CD14-positive monocyte (primary cell): Measurements from ENCODE around the gene LMO7. TPM values are rescaled to one million over a fixed set of nuclear protein-coding genes. Genes with fewer than 3 reads are reported as not detected.

Experiments
- DNase-seq, 3 donors: peaks; one replicate each; pipeline ENCODE4 v3.0.0-alpha.2; 2011 to 2022
- H2AFZ ChIP-seq: 2 replicates; pipeline ENCODE4 v1.6.0; 2012; ENCODE audit warnings: mild to moderate bottlenecking, low read depth, low read length, inconsistent platforms; ENCODE audit not compliant: insufficient read depth, poor library complexity, severe bottlenecking
- H3K27ac ChIP-seq, 2 donors: 1 replicate in 1 of 2; 2 replicates in 1 of 2; pipeline ENCODE4 v1.5.1; 2012 to 2013; ENCODE audit warnings: low read length in 2 of 2, control low read depth in 1 of 2, inconsistent platforms in 1 of 2, low read depth in 1 of 2, mild to moderate bottlenecking in 1 of 2
- H3K27me3 ChIP-seq, 2 donors: one replicate each; pipeline versions ENCODE4 v1.6.0 to v1.6.1; 2011 to 2013; ENCODE audit warnings: low read length in 2 of 2; ENCODE audit not compliant: control insufficient read depth in 2 of 2, insufficient read depth in 2 of 2
- H3K36me3 ChIP-seq, 2 donors: replicated peaks in 1 of 2; 1 replicate in 1 of 2; 2 replicates in 1 of 2; pipeline versions ENCODE4 v1.5.1 to v1.6.1; 2012 to 2013; ENCODE audit warnings: low read length in 2 of 2, control low read depth in 1 of 2, inconsistent platforms in 1 of 2, mild to moderate bottlenecking in 1 of 2; ENCODE audit not compliant: insufficient read depth in 2 of 2, control insufficient read depth in 1 of 2
- H3K4me1 ChIP-seq, 2 donors: 1 replicate in 1 of 2; 2 replicates in 1 of 2; pipeline versions ENCODE4 v1.5.1 to v1.6.1; 2012 to 2013; ENCODE audit warnings: low read length in 2 of 2, control low read depth in 1 of 2, inconsistent platforms in 1 of 2, mild to moderate bottlenecking in 1 of 2, moderate library complexity in 1 of 2; ENCODE audit not compliant: insufficient read depth in 2 of 2, control insufficient read depth in 1 of 2
- H3K4me2 ChIP-seq: replicated peaks from 2 replicates; pipeline ENCODE3; 2012; ENCODE audit warnings: low read length, moderate library complexity, mild to moderate bottlenecking; ENCODE audit not compliant: poor library complexity, severe bottlenecking; ENCODE audit errors: extremely low read depth
- H3K4me3 ChIP-seq, 3 experiments: fragments of 200-600 bp in 1 of 3; sonication (generic) in 1 of 3; replicated peaks in 1 of 3; 1 replicate in 2 of 3; 2 replicates in 1 of 3; pipeline ENCODE4 v1.5.1; 2011 to 2013; ENCODE audit warnings: low read length in 3 of 3, mild to moderate bottlenecking in 3 of 3, control low read depth in 2 of 3, low read depth in 2 of 3, inconsistent platforms in 1 of 3, moderate library complexity in 1 of 3
- H3K79me2 ChIP-seq: 2 replicates; pipeline ENCODE4 v1.6.0; 2012; ENCODE audit warnings: mild to moderate bottlenecking, control low read depth, inconsistent platforms, low read length, moderate library complexity; ENCODE audit not compliant: insufficient read depth
- H3K9ac ChIP-seq: 2 replicates; pipeline ENCODE4 v1.6.0; 2017; ENCODE audit warnings: low read length, mild to moderate bottlenecking; ENCODE audit not compliant: insufficient read depth, poor library complexity, severe bottlenecking
- H3K9me3 ChIP-seq, 2 donors: replicated peaks in 1 of 2; 1 replicate in 1 of 2; 2 replicates in 1 of 2; pipeline versions ENCODE4 v1.5.1 to v1.6.1; 2012 to 2013; ENCODE audit warnings: low read length in 2 of 2, control low read depth in 1 of 2; ENCODE audit not compliant: control insufficient read depth in 1 of 2, insufficient read depth in 1 of 2
- H4K20me1 ChIP-seq: 2 replicates; pipeline ENCODE4 v1.6.0; 2012; ENCODE audit warnings: mild to moderate bottlenecking, low read length, control low read depth, moderate library complexity; ENCODE audit not compliant: insufficient read depth
- H3K27ac Mint-ChIP-seq, 7 donors: one replicate each; pipeline ENCODE4 v1.8.0; 2020; ENCODE audit warnings: mild to moderate bottlenecking in 7 of 7, mixed read lengths in 7 of 7, moderate library complexity in 6 of 7, inconsistent platforms in 2 of 7
- H3K27me3 Mint-ChIP-seq, 3 donors: one replicate each; pipeline ENCODE4 v1.8.0; 2021 to 2022; ENCODE audit warnings: low read depth in 3 of 3, mild to moderate bottlenecking in 3 of 3, mixed read lengths in 3 of 3, moderate library complexity in 3 of 3, inconsistent platforms in 1 of 3
- H3K36me3 Mint-ChIP-seq, 2 donors: one replicate each; pipeline ENCODE4 v1.8.0; 2020; ENCODE audit warnings: mixed read lengths in 2 of 2, inconsistent platforms in 1 of 2, mild to moderate bottlenecking in 1 of 2
- H3K4me1 Mint-ChIP-seq: one replicate; pipeline ENCODE4 v1.8.0; 2020; ENCODE audit warnings: mild to moderate bottlenecking, mixed read lengths
- H3K4me3 Mint-ChIP-seq, 2 donors: one replicate each; pipeline ENCODE4 v1.8.0; 2020; ENCODE audit warnings: mild to moderate bottlenecking in 2 of 2, mixed read lengths in 2 of 2, moderate library complexity in 1 of 2
- H3K9me3 Mint-ChIP-seq, 7 donors: one replicate each; pipeline ENCODE4 v1.8.0; 2020 to 2022; ENCODE audit warnings: mixed read lengths in 7 of 7, mild to moderate bottlenecking in 6 of 7, moderate library complexity in 6 of 7, inconsistent platforms in 2 of 7
- CTCF ChIP-seq: fragments of 200-600 bp; IDR thresholded peaks from one replicate; pipeline ENCODE4 v1.8.0; 2022; ENCODE audit warnings: antibody characterized with exemption, mild to moderate bottlenecking
- WGBS: methylation state at CpG from one replicate; pipeline ENCODE4 v1.1.5; 2013; ENCODE audit warnings: missing lambda C conversion rate; ENCODE audit not compliant: insufficient coverage; 5-methylcytosine and 5-hydroxymethylcytosine counted together
- intact Hi-C, 2 donors: fragments of 100-400 bp; cut with micrococcal nuclease; formaldehyde crosslinking; loops; one replicate each; pipeline versions ENCODE4 v1.15.0 to v1.15.1; 2023
- polyA plus RNA-seq, 3 donors: library from polyadenylated mRNA; depleted of rRNA in 1 of 3; unstranded in 2 of 3; stranded (reverse) in 1 of 3; fragments of 300-500 nt in 2 of 3; fragments of >200 nt in 1 of 3; fragmentation: Illumina TruSeq in 2 of 3; gene quantifications; 1 replicate in 2 of 3; 2 replicates in 1 of 3; pipeline ENCODE4 v1.2.3, GENCODE V29; 2012 to 2021

Gene LMO7
- polyA plus RNA-seq, 3 donors = 0.79 to 1.6 (median 0.90) TPM

GRCh38 chr13:75759531-75759930 is 123.4 kb downstream of the LMO7 start:
- Histone ChIP-seq H3K9me3 (peaks cover 0 to 3% of the 10 kb centered on the region in 2 donors), H3K79me2 (no peaks in the 10 kb centered on the region), H3K4me3 (no peak overlapping the region), H3K9ac (no peak overlapping the region), H3K4me1 (peaks cover 0 to 9% of the 10 kb centered on the region in 2 donors), H3K27me3 (no peaks in the 10 kb centered on the region), H4K20me1 (no peaks in the 10 kb centered on the region), H3K36me3 (no peaks in the 10 kb centered on the region), H3K27ac (no peak overlapping the region), H3K4me2 (no peak overlapping the region), H2AFZ (no peak overlapping the region)
- Mint-ChIP-seq H3K9me3 (peaks cover 0 to 5% (median 3%) of the 10 kb centered on the region in 7 donors), H3K4me3 (no peak overlapping the region), H3K36me3 (no peaks in the 10 kb centered on the region), H3K27ac (no peak overlapping the region), H3K4me1 (peaks cover 28% of the 10 kb centered on the region), H3K27me3 (no peaks in the 10 kb centered on the region)
- no peak for DNase-seq
- WGBS = 60% methylated on average over 1 of the region's 7 CpGs
- intact Hi-C loops = no loop called here
- TF ChIP-seq CTCF = no peak

DNA sequence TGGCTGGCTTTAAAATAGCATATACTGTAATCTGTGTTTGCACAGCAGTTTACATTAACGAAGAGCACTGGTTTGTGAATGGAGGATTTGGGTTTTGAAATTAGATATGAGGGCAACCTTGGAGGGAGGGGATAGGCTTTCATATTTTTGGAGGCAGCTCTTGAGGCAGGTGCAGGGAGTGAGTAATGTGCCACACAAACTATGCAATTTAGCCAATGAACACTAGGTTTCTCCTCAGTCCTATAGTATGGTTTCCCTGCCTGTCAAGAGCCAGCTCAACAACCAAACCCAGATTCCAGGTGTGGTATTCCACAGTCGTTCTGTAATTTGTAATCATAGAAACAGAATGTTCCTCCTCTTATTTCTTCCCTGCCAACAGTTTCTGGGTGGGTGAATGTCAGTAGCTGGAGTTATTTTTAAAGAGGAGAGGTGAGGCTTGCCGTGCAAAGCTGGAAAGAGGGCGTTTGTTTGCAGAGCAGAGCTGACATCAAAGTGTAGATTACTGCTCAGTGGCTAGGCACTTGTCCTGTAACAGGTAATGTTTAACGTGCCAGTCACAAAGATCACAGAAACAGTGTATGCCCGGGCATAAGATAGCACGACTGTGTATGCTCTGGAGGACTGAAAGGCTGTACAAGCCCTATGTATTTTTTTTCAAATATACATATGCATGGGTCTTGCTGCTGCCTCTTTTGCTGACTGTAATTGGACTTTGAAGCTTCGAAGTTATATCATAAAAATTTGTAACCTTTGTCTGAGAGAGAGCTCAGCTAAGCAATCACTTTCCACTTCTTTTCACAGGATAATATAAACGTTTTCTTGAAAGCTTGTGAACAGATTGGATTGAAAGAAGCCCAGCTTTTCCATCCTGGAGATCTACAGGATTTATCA is 124.2 kb downstream of the LMO7 start:
- 48% methylated on average over 4 of the region's 9 CpGs for WGBS
- intact Hi-C loops = no loop called here
- H3K9me3 ChIP-seq = no peaks in the 10 kb centered on the region
- no peaks in the 10 kb centered on the region for H3K36me3 ChIP-seq
- H3K27ac ChIP-seq = no peak overlapping the region
- Mint-ChIP-seq H3K27me3 (no peaks in the 10 kb centered on the region), H3K27ac (peak overlapping the region in 1 of 7 donors; percentile 24), H3K36me3 (no peaks in the 10 kb centered on the region), H3K9me3 (peaks cover 0 to under 1% (median 0%) of the 10 kb centered on the region in 7 donors), H3K4me1 (peaks cover 28% of the 10 kb centered on the region), H3K4me3 (peak overlapping the region; percentile 9 to 33)
- H3K27me3 ChIP-seq = no peaks in the 10 kb centered on the region
- TF ChIP-seq CTCF = no peak
- no peak for DNase-seq
- peaks cover 0 to 9% of the 10 kb centered on the region in 2 donors for H3K4me1 ChIP-seq
- H3K79me2 ChIP-seq = no peaks in the 10 kb centered on the region
- no peak overlapping the region for H3K4me2 ChIP-seq
- H4K20me1 ChIP-seq = no peaks in the 10 kb centered on the region
- H3K9ac ChIP-seq = no peak overlapping the region
- H3K4me3 ChIP-seq = no peak overlapping the region
- H2AFZ ChIP-seq = peak overlapping the region; percentile 27
